Small intestine (tissue), 7 donors: ENCODE measurements around the gene ATG16L1. TPM values are rescaled to one million over a fixed set of nuclear protein-coding genes. Genes with fewer than 3 reads are reported as not detected.
A peak's percentile ranks its signal among the peaks of the same experiment; 100 is the strongest.
"Not testable (repeated sequence)": the region's sequence is repeated elsewhere in the genome, so short reads cannot be mapped to it uniquely, and the experiment has no call there.

Experiments used
- DNase-seq, 2 donors: peaks; one replicate each; pipeline versions ENCODE4 v3.0.0 to v3.0.0-alpha.2; 2013
- FAIRE-seq: peaks from 2 replicates; lab custom pipeline; 2012; peaks lifted over from hg19 to GRCh38; lab: Jason Lieb, UNC
- H3K27ac ChIP-seq, 3 donors: one replicate each; pipeline ENCODE4 v1.5.1; 2013; ENCODE audit warnings: low read length in 2 of 3, mild to moderate bottlenecking in 2 of 3, control low read depth in 1 of 3, inconsistent platforms in 1 of 3, low read depth in 1 of 3, moderate library complexity in 1 of 3
- H3K27me3 ChIP-seq, 3 donors: one replicate each; pipeline ENCODE4 v1.6.1; 2013; ENCODE audit warnings: low read length in 3 of 3, inconsistent platforms in 1 of 3; ENCODE audit not compliant: control insufficient read depth in 3 of 3, insufficient read depth in 3 of 3
- H3K36me3 ChIP-seq, 3 donors: one replicate each; pipeline ENCODE4 v1.6.1; 2013; ENCODE audit warnings: low read length in 3 of 3, inconsistent platforms in 1 of 3, low read depth in 1 of 3, mild to moderate bottlenecking in 1 of 3, moderate library complexity in 1 of 3; ENCODE audit not compliant: control insufficient read depth in 3 of 3, insufficient read depth in 2 of 3
- H3K4me1 ChIP-seq, 3 donors: one replicate each; pipeline ENCODE4 v1.6.1; 2013; ENCODE audit warnings: low read length in 2 of 3, inconsistent platforms in 1 of 3, low read depth in 1 of 3, mild to moderate bottlenecking in 1 of 3, moderate library complexity in 1 of 3; ENCODE audit not compliant: control insufficient read depth in 3 of 3, insufficient read depth in 2 of 3
- H3K4me3 ChIP-seq, 3 donors: one replicate each; pipeline ENCODE4 v1.5.1; 2013; ENCODE audit warnings: low read length in 3 of 3, control low read depth in 1 of 3, inconsistent platforms in 1 of 3, low read depth in 1 of 3, mild to moderate bottlenecking in 1 of 3, moderate library complexity in 1 of 3
- H3K9me3 ChIP-seq, 2 donors: one replicate each; pipeline ENCODE4 v1.6.1; 2013; ENCODE audit warnings: low read depth in 1 of 2, low read length in 1 of 2; ENCODE audit not compliant: control insufficient read depth in 2 of 2, insufficient read depth in 1 of 2
- WGBS, 3 donors: extraction: QIAGEN DNeasy Blood & Tissue Kit; methylation state at CpG; one replicate each; pipeline ENCODE4 v1.1.7; 2013; 5-methylcytosine and 5-hydroxymethylcytosine counted together
- polyA plus RNA-seq, 4 donors: library from polyadenylated mRNA; stranded (reverse) in 3 of 4; unstranded in 1 of 4; fragments of 200-250 nt in 3 of 4; fragments of 120-200 nt in 1 of 4; gene quantifications; one replicate each; pipeline versions ENCODE4 v1.2.1 to v1.2.3, GENCODE V29; 2013
- donor health status: healthy with polysubstance abuse.
- donor health status: control.
- donor health status: control.
- donor health status: Bipolar disorder and iron deficiency.
- donor health status: healthy.

Gene ATG16L1
- polyA plus RNA-seq, 4 donors, result 14.6 to 21.4 (median 17.5) TPM

DNA sequence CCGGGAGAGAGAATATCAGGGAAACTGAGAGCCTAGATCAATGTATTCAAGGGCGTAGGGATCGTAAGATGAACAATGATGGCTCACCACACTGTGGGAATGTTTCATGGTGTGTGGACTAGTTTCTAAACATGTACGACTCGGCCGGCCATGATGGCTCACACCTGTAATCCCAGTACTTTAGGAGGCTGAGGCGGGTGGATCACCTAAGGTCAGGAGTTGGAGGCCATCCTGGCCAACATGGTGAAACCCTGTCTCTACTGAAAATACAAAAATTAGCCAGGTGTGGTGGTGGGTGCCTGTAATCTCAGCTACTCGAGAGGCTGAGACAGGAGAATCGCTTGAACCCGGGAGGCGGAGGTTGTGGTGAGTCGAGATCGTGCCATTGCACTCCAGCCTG is 84.6 kb downstream of the ATG16L1 start:
- not testable (repeated sequence) for H3K9me3 ChIP-seq, H3K36me3 ChIP-seq, H3K4me3 ChIP-seq, H3K4me1 ChIP-seq, H3K27ac ChIP-seq, FAIRE-seq, DNase-seq, H3K27me3 ChIP-seq
- WGBS, 3 donors, result 68 to 82% (median 76%) methylated on average over 13 of the region's 13 CpGs

DNA sequence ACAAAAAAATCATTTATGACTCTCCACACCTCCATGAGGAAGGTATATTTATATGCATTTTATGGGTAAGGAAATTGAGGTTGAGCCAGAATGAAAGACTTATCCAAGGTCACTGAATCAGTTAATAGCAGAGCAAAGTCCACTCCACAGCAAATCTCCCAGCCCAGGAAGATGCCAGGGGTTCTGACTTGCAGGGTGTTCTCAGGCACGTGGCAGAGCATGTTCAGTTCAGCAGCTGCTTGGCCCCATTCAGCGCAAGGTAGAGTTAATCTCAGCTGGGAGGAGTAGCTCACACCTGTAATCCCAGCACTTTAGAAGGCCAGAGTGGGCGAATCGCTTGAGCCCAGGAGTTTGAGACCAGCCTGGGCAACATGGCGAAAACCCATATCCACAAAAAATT is 85.1 kb downstream of the ATG16L1 start:
- Histone ChIP-seq H3K4me3 (no peak overlapping the region), H3K9me3 (no peaks in the 10 kb centered on the region), H3K27me3 (no peaks in the 10 kb centered on the region), H3K36me3 (no peaks in the 10 kb centered on the region), H3K27ac (peak overlapping the region in 2 of 3 donors; percentile 30 to 37), H3K4me1 (peaks cover 2 to 6% (median 6%) of the 10 kb centered on the region in 3 donors)
- WGBS, 3 donors, result 20 to 59% (median 34%) methylated on average over 5 of the region's 5 CpGs
- DNase-seq, result peak; percentile 82 to 97
- FAIRE-seq, result no peak

DNA sequence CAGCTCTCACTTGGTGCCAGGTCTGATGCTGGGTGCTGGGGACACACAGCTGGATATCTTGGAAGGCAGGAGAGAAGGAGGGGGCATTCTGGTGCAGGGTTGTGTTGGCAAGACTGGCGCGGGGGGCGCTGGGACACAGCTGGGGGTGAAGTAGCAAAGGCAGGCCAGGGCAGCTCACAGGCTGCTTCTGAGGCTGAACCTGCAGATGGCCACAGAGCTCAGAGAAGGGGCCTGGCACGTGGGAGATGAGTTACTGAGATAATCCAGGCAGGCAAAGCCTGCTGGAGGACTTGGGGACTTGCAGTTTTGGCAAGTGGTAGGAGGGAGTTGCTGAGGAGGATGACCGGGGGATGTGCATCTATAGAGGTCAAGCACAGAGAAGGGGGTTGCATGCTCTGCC is 86.6 kb downstream of the ATG16L1 start:
- H3K27ac ChIP-seq, result no peak overlapping the region
- H3K4me1 ChIP-seq, result peaks cover 2 to 6% (median 6%) of the 10 kb centered on the region in 3 donors
- H3K9me3 ChIP-seq, result no peaks in the 10 kb centered on the region
- DNase-seq (no peak), FAIRE-seq (no peak)
- no peaks in the 10 kb centered on the region for H3K27me3 ChIP-seq
- no peak overlapping the region for H3K4me3 ChIP-seq
- WGBS, 3 donors, result 79 to 83% (median 80%) methylated on average over 5 of the region's 5 CpGs
- H3K36me3 ChIP-seq, result no peaks in the 10 kb centered on the region

DNA sequence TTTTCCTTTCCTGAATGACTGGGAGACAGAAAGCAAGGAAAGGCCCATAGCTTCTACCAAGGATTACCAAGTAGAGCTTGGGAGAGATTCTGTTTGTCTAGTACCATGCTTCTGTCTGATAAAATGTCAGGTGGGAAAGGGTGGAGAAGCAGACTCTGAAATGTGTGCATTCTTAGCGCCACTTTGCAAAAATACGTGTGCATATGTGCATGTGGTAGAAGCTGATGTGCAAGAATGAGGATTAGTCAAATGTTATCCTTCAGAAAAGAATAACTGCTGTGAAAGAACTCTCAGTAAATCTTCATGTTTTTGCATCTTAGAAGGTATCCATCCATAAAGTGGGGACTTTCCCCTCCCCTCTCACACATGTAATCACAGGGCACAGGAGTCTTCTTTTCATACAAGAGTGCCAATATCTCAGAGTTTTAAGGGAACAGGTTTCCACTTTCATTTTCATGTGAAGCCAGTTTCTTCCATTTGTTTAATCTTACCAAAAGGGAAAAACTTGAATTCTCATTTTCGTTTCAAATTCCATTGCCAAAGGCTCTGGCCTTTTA is 87.4 kb downstream of the ATG16L1 start:
- no peaks in the 10 kb centered on the region for H3K9me3 ChIP-seq
- H3K4me1 ChIP-seq, result peaks cover 0 to 6% (median 6%) of the 10 kb centered on the region in 3 donors
- H3K36me3 ChIP-seq, result no peaks in the 10 kb centered on the region
- H3K27me3 ChIP-seq, result no peaks in the 10 kb centered on the region
- no peak for FAIRE-seq
- no peak overlapping the region for H3K27ac ChIP-seq
- no peak for DNase-seq
- 62 to 77% (median 71%) methylated on average over 3 of the region's 3 CpGs for WGBS, 3 donors
- no peak overlapping the region for H3K4me3 ChIP-seq

DNA sequence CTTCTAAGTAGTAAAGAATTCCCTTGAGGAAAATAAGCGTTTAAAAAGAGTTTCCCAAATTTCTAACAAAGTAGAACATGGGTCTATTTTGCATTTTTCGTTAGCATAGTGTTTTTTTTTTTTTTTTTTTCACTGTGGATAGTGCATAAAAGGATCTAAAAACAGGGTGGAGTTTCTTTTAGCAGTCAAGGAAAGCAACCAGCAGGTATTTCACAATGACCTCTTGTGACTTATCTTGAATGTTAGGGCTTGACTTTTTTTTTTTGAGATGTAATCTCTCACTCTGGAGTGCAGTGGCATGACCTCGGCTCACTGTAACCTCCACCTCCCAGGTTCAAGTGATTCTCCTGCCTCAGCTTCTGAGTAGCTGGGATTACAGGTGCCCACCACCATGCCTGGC is 88.0 kb downstream of the ATG16L1 start:
- DNase-seq (peak in 1 of 2 donors; percentile 58), FAIRE-seq (no peak)
- WGBS, 3 donors, result 23 to 51% (median 31%) methylated on average over 3 of the region's 3 CpGs
- Histone ChIP-seq H3K27ac (no peak overlapping the region), H3K36me3 (no peaks in the 10 kb centered on the region), H3K4me1 (peaks cover 0 to 6% (median 6%) of the 10 kb centered on the region in 3 donors), H3K27me3 (no peaks in the 10 kb centered on the region), H3K9me3 (no peaks in the 10 kb centered on the region), H3K4me3 (no peak overlapping the region)

DNA sequence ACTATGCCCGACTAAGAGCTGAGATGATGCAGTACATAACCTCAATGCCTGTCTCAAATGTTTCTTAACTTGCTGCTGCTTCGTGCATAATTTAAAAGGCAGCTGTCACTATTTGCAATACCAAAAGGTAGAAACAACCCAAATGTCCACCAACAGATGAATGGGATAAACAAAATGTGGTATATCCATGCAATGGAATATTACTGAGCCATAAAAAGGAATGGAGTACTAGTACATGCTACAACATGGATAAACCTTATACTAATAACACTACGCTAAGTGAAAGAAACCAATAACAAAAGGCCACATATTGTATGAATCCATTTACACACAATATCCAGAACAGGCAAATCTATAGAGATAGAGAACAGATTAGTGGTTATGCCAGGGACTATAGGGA is 89.8 kb downstream of the ATG16L1 start:
- H3K4me1 ChIP-seq, result peaks cover 0 to 6% (median 6%) of the 10 kb centered on the region in 3 donors
- DNase-seq, result no peak
- no peak overlapping the region for H3K4me3 ChIP-seq
- 97 to 98% (median 97%) methylated on average over 3 of the region's 3 CpGs for WGBS, 3 donors
- no peaks in the 10 kb centered on the region for H3K36me3 ChIP-seq
- no peak for FAIRE-seq
- H3K9me3 ChIP-seq, result no peaks in the 10 kb centered on the region
- no peak overlapping the region for H3K27ac ChIP-seq
- H3K27me3 ChIP-seq, result no peaks in the 10 kb centered on the region

DNA sequence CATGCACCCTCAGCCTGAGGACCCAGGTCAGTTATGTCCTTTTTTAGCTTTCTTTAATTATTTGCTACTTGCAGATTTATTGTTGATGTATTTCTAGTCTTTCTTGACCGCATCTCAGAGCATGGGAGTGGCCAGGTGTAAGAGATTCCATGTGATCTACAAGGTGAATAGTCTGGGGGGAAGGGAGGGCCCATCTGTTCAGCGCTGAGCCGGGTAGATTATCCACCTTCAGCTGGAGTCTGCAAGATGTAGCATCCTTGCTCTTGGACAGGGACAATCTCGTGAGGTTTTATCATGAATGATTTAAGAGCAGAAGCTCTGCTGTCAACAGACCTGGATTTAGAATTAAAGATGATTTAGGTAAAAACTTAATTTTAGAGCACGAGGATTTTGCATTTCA is 90.8 kb downstream of the ATG16L1 start:
- no peak overlapping the region for H3K4me3 ChIP-seq
- 77 to 87% (median 79%) methylated on average over 5 of the region's 5 CpGs for WGBS, 3 donors
- no peak for FAIRE-seq

DNA sequence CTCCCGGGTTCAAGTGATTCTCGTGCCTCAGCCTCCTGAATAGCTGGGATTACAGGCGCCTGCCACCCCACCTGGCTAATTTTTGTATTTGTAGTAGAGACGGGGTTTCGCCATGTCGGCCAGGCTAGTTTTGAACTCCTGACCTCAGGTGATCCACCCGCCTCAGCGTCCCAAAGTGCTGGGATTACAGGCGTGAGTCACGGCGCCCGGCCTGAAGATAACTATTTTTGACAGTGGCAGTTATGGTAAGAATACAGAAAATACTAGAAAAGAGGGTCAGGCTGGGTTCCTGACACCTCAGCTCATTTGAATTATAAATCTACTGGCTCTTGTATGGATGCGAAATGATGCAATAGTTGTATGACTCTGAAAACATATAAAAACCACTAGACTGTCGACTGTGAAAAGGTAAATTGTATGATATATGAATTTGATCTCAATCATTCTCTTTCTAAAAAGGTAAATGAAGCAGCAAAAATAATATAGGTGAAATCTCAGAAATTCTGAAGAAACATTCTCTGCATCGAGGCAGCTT is 91.8 kb downstream of the ATG16L1 start:
- no peaks in the 10 kb centered on the region for H3K36me3 ChIP-seq
- no peak for FAIRE-seq
- 82 to 92% (median 89%) methylated on average over 15 of the region's 15 CpGs for WGBS, 3 donors

More for the DNA sequence above, 90.8 kb downstream of the ATG16L1 start:
- H3K27me3 ChIP-seq, result no peaks in the 10 kb centered on the region
- DNase-seq, result no peak
- no peaks in the 10 kb centered on the region for H3K36me3 ChIP-seq
- peaks cover 0 to 6% (median 0%) of the 10 kb centered on the region in 3 donors for H3K4me1 ChIP-seq
- H3K9me3 ChIP-seq, result no peaks in the 10 kb centered on the region
- H3K27ac ChIP-seq, result no peak overlapping the region

More for the DNA sequence above, 91.8 kb downstream of the ATG16L1 start:
- Histone ChIP-seq H3K27me3 (no peaks in the 10 kb centered on the region), H3K4me1 (peaks cover 0 to 6% (median 3%) of the 10 kb centered on the region in 3 donors), H3K4me3 (no peak overlapping the region), H3K27ac (no peak overlapping the region), H3K9me3 (no peaks in the 10 kb centered on the region)
- no peak for DNase-seq
